GM11168 (cell line): Measurements from ENCODE around the gene B4GALT5.
"Not testable (repeated sequence)": the region's sequence is repeated elsewhere in the genome, so short reads cannot be mapped to it uniquely, and the experiment has no call there.

Experiments
- in situ Hi-C: fragments of 300-500 bp; cut with MboI; formaldehyde crosslinking; loops from one replicate; pipeline ENCODE4 v1.12.0; 2022; ENCODE audit warnings: low sequenced_read_pairs; ENCODE audit not compliant: unreplicated experiment

Gene B4GALT5

GRCh38 chr20:49684335-49684997 is 29.2 kb downstream of the B4GALT5 start:
- in situ Hi-C loops = no loop called here

- in situ Hi-C loops = no loop called here
These were observed 30.9 kb downstream of the B4GALT5 start for GRCh38 chr20:49682798-49683197.

- in situ Hi-C loops = no loop called here
These were observed 31.4 kb downstream of the B4GALT5 start for GRCh38 chr20:49682278-49682677.

- in situ Hi-C loops = no loop called here
These were observed 31.8 kb downstream of the B4GALT5 start for GRCh38 chr20:49681850-49682216.

GRCh38 chr20:49680484-49680883 is 33.2 kb downstream of the B4GALT5 start:
- in situ Hi-C loops = no loop called here

GRCh38 chr20:49679634-49680033 is 34.0 kb downstream of the B4GALT5 start:
- in situ Hi-C loops = no loop called here

- in situ Hi-C loops = no loop called here
These were observed 35.6 kb downstream of the B4GALT5 start for GRCh38 chr20:49677777-49678758.

- in situ Hi-C loops = no loop called here
These were observed 36.9 kb downstream of the B4GALT5 start for GRCh38 chr20:49676581-49677291.

GRCh38 chr20:49675368-49676151 is 38.1 kb downstream of the B4GALT5 start:
- in situ Hi-C loops = no loop called here

GRCh38 chr20:49674383-49675352 is 39.0 kb downstream of the B4GALT5 start:
- in situ Hi-C loops = no loop called here

- in situ Hi-C loops = no loop called here
These were observed 41.5 kb downstream of the B4GALT5 start for GRCh38 chr20:49672096-49672664.

- in situ Hi-C loops = no loop called here
These were observed 42.2 kb downstream of the B4GALT5 start for GRCh38 chr20:49671433-49671832.

GRCh38 chr20:49669601-49670189 is 44.0 kb downstream of the B4GALT5 start:
- in situ Hi-C loops = no loop called here

- in situ Hi-C loops = not testable (repeated sequence)
These were observed 44.8 kb downstream of the B4GALT5 start for GRCh38 chr20:49668878-49669195.

- in situ Hi-C loops = no loop called here
These were observed 45.3 kb downstream of the B4GALT5 start for GRCh38 chr20:49668181-49668877.

GRCh38 chr20:49666911-49667310 is 46.8 kb downstream of the B4GALT5 start:
- in situ Hi-C loops = no loop called here

- in situ Hi-C loops = no loop called here
These were observed 47.9 kb downstream of the B4GALT5 start for GRCh38 chr20:49665796-49666195.
